SK-MEL-5 (cell line): ENCODE data around the gene CREBL2. TPM values are rescaled to one million over a fixed set of nuclear protein-coding genes. Genes with fewer than 3 reads are reported as not detected.
"Not testable (repeated sequence)": the region's sequence is repeated elsewhere in the genome, so short reads cannot be mapped to it uniquely, and the experiment has no call there.

Source experiments
- DNase-seq: peaks from one replicate; pipeline ENCODE4 v3.0.0-alpha.2; 2016; ENCODE audit warnings: low read depth, low spot score
- in situ Hi-C: cut with HindIII; loops from 2 replicates; pipeline ENCODE4 v1.10.0; 2016; ENCODE audit warnings: low sequenced_read_pairs, high pct_unique_total_duplicates, low pct_unique_long_range_greater_than_20kb
- total RNA-seq: library from RNA; depleted of rRNA; stranded (reverse); fragments of >200 nt; shearing (Covaris generic); gene quantifications from 2 replicates; pipeline ENCODE4 v1.2.3, GENCODE V29; 2014

The CREBL2 gene
- total RNA-seq, 1 experiment from 2014 or later: 72.5 TPM

GRCh38 chr12:12620730-12621315, 9.1 kb downstream of the CREBL2 start:
- no peak for DNase-seq
- in situ Hi-C loops: no loop called here

GRCh38 chr12:12622418-12622817, 10.7 kb downstream of the CREBL2 start:
- in situ Hi-C loops: no loop called here
- DNase-seq: no peak

- DNase-seq: no peak
- in situ Hi-C loops: no loop called here
Observed at GRCh38 chr12:12624498-12624992, 12.9 kb downstream of the CREBL2 start.

- in situ Hi-C loops: no loop called here
- no peak for DNase-seq
Observed at GRCh38 chr12:12626471-12626870, 14.8 kb downstream of the CREBL2 start.

- in situ Hi-C loops: no loop called here
- no peak for DNase-seq
Observed at GRCh38 chr12:12627308-12627827, 15.7 kb downstream of the CREBL2 start.

- in situ Hi-C loops: no loop called here
- no peak for DNase-seq
Observed at GRCh38 chr12:12628013-12628412, 16.3 kb downstream of the CREBL2 start.

- in situ Hi-C loops: no loop called here
- DNase-seq: no peak
Observed at GRCh38 chr12:12630850-12631249, 19.2 kb downstream of the CREBL2 start.

- no peak for DNase-seq
- in situ Hi-C loops: no loop called here
Observed at GRCh38 chr12:12635651-12636050, 24.0 kb downstream of the CREBL2 start.

- no peak for DNase-seq
- in situ Hi-C loops: no loop called here
Observed at GRCh38 chr12:12636641-12637040, 25.0 kb downstream of the CREBL2 start.

GRCh38 chr12:12639995-12640394, 28.3 kb downstream of the CREBL2 start:
- in situ Hi-C loops, DNase-seq: not testable (repeated sequence)

GRCh38 chr12:12641650-12642049, 30.0 kb downstream of the CREBL2 start:
- in situ Hi-C loops: no loop called here

GRCh38 chr12:12642916-12643315, 31.2 kb downstream of the CREBL2 start:
- in situ Hi-C loops: no loop called here
- DNase-seq: no peak

More at GRCh38 chr12:12641650-12642049, 30.0 kb downstream of the CREBL2 start:
- DNase-seq: no peak

GRCh38 chr12:12645485-12645884, 33.8 kb downstream of the CREBL2 start:
- in situ Hi-C loops: no loop called here
- DNase-seq: peak; percentile 51

- in situ Hi-C loops, DNase-seq: not testable (repeated sequence)
Observed at GRCh38 chr12:12645968-12646367, 34.3 kb downstream of the CREBL2 start.

GRCh38 chr12:12646483-12647072, 34.9 kb downstream of the CREBL2 start:
- in situ Hi-C loops: no loop called here
- DNase-seq: no peak

GRCh38 chr12:12648284-12648683, 36.6 kb downstream of the CREBL2 start:
- in situ Hi-C loops: no loop called here
- no peak for DNase-seq

GRCh38 chr12:12648951-12649650, 37.4 kb downstream of the CREBL2 start:
- no peak for DNase-seq
- in situ Hi-C loops: no loop called here

- in situ Hi-C loops: no loop called here
- no peak for DNase-seq
Observed at GRCh38 chr12:12651752-12652151, 40.1 kb downstream of the CREBL2 start.
